Peyer's patch (tissue), 4 donors: ENCODE measurements around the gene FYB2.

ENCODE experiments used
- POLR2A ChIP-seq, 2 donors: fragments of 450-650 bp; IDR thresholded peaks; one replicate each; pipeline ENCODE4 v1.5.1; 2017; ENCODE audit warnings: antibody characterized with exemption in 2 of 2, mild to moderate bottlenecking in 2 of 2, moderate library complexity in 2 of 2
- TF ChIP-seq, protein P1 (sequence below), 6 experiments: fragments of 450-650 bp in 4 of 6; fragments of 200-600 bp in 2 of 6; sonication (generic) in 1 of 6; IDR thresholded peaks; one replicate each; pipeline ENCODE4 v1.5.1; 2017 to 2019; ENCODE audit warnings: antibody characterized with exemption in 6 of 6, mild to moderate bottlenecking in 3 of 6, moderate library complexity in 1 of 6

DNA sequence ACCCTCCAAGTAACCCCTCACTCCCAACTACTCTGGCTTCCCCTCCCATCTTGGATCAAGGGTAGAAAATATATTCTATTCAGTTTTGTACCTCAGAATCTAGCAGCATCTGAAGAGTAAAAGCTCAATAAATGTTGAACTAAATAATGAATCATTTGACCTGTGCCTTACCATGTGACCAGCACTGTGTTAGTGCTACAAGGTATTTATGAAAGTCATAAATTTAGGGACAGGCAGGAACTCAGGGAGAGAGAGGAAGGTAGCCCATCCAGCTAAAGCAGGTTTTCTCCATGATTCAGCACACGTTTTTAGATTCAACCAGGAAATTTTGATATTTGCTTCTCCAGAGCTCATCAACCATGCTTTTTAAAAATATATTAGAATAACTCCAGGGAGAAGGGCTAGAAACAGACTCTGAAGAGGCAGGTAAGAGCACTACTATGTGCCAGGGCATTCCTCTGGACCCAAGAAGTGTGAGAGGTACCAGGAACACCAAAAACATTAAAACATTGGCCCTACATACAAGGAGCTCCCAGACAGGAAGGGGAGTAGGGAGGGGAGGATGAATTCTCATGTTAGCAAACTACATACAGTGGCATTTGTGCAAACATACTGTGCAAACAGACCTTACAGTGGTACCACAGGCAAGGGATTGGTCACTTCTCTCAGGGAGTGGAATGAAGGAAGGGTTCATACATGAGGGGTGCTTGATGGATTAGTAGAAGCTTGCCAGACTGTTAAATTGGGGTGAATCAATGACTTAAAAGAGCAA, 64.3 kb downstream of the FYB2 start:
- TF ChIP-seq, protein P1, sequence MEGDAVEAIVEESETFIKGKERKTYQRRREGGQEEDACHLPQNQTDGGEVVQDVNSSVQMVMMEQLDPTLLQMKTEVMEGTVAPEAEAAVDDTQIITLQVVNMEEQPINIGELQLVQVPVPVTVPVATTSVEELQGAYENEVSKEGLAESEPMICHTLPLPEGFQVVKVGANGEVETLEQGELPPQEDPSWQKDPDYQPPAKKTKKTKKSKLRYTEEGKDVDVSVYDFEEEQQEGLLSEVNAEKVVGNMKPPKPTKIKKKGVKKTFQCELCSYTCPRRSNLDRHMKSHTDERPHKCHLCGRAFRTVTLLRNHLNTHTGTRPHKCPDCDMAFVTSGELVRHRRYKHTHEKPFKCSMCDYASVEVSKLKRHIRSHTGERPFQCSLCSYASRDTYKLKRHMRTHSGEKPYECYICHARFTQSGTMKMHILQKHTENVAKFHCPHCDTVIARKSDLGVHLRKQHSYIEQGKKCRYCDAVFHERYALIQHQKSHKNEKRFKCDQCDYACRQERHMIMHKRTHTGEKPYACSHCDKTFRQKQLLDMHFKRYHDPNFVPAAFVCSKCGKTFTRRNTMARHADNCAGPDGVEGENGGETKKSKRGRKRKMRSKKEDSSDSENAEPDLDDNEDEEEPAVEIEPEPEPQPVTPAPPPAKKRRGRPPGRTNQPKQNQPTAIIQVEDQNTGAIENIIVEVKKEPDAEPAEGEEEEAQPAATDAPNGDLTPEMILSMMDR (IDR thresholded peaks at IDR 0.05): no peak
- no peak for TF ChIP-seq POLR2A (IDR thresholded peaks at IDR 0.05)
